Measurements from ENCODE around the gene TSHR. TPM values are rescaled to one million over a fixed set of nuclear protein-coding genes. Genes with fewer than 3 reads are reported as not detected.

The TSHR gene
- total and polyA plus RNA-seq, 2 experiments from 2014 or later: 0.83 TPM; not detected in 1

DNA sequence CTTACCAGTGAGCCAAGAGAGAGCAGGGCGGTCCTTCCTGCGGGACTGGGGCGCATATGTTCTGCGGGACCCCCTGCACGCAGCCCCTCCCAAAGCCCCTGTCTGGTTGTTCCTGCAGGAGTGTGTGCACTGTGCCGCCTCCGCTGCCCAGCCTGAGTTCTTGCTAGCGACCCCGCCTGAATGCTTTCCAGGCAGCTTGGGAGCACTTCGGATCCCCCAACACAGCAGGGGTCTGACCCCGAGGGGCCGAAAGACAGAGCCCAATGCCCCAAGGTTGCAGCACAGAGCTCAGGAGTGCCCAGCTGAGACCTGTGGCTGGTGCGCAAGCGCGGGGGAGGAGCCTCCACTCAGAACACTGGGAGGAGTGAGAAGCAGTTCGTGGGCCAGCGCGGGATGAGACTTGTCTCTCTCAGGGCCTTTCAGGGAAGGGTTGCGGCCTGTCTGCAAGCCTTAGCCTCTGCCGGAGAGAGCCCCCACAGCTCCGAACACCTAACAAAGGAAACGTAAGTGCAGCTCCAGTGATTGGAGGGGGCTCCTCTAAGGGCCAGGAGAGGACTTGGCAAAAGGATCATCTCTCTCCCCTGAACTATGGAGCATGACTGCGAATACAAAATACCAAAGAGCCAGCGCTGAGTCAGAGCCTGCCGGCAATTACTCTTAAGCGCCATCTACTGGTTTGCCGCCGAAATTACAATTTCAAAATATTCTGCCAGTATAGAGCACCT is 214.8 kb downstream of the TSHR start:
- H2AFZ ChIP-seq: peak overlapping the region; percentile 88
- H3K4me2 ChIP-seq: peak overlapping the region; percentile 96
- DNase-seq (ENCODE audit: low spot score): peak; percentile 95
- H3K27me3 ChIP-seq: no peaks in the 10 kb centered on the region
- no peaks in the 10 kb centered on the region for H3K9me2 ChIP-seq (replicated peaks; ENCODE audit: insufficient read depth)
- H3K9me3 ChIP-seq (ENCODE audit: low read depth): no peaks in the 10 kb centered on the region
- H3K36me3 ChIP-seq (replicated peaks; ENCODE audit: insufficient read depth, low read depth): no peaks in the 10 kb centered on the region
- H3K27ac ChIP-seq: peak overlapping the region; percentile 95
- H3K4me1 ChIP-seq (ENCODE audit: insufficient read depth): peaks cover 6% of the 10 kb centered on the region
- TF ChIP-seq, protein P1, sequence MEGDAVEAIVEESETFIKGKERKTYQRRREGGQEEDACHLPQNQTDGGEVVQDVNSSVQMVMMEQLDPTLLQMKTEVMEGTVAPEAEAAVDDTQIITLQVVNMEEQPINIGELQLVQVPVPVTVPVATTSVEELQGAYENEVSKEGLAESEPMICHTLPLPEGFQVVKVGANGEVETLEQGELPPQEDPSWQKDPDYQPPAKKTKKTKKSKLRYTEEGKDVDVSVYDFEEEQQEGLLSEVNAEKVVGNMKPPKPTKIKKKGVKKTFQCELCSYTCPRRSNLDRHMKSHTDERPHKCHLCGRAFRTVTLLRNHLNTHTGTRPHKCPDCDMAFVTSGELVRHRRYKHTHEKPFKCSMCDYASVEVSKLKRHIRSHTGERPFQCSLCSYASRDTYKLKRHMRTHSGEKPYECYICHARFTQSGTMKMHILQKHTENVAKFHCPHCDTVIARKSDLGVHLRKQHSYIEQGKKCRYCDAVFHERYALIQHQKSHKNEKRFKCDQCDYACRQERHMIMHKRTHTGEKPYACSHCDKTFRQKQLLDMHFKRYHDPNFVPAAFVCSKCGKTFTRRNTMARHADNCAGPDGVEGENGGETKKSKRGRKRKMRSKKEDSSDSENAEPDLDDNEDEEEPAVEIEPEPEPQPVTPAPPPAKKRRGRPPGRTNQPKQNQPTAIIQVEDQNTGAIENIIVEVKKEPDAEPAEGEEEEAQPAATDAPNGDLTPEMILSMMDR (IDR thresholded peaks at IDR 0.05; ENCODE audit: poor library complexity): peak; percentile 90
- TF ChIP-seq EZH2 (IDR thresholded peaks at IDR 0.05; ENCODE audit: borderline replicate concordance): no peak
- peak overlapping the region; percentile 38 for H3K4me3 ChIP-seq
- no peaks in the 10 kb centered on the region for H4K20me1 ChIP-seq (ENCODE audit: insufficient read depth, poor library complexity, severe bottlenecking)
- H3K79me2 ChIP-seq: peaks cover 4% of the 10 kb centered on the region
- WGBS (ENCODE audit: low lambda C conversion rate, missing lambda C conversion rate): under 1% methylated on average over 26 of the region's 28 CpGs

DNA sequence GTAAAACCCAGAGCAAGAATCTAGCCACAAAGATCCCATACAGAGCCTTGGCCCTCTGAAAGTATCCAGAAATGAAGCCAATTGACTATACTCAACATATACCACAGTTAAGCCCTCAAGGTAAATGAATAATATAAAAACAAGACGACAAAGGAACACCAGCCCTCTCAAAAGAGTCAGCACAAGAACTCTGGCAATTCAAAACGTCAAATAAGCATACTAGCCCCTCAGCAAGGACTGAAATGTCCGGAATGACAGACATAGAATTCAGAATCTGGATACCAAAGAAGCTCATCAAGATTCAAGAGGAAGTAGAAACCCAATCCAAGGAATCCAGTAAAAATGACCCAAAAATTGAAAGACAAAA is 215.4 kb downstream of the TSHR start:
- Histone ChIP-seq H4K20me1 (ENCODE audit: insufficient read depth, poor library complexity, severe bottlenecking) (no peaks in the 10 kb centered on the region), H3K4me3 (no peak overlapping the region), H3K27ac (peak overlapping the region; percentile 16), H3K36me3 (replicated peaks; ENCODE audit: insufficient read depth, low read depth) (no peaks in the 10 kb centered on the region), H3K9me2 (replicated peaks; ENCODE audit: insufficient read depth) (no peaks in the 10 kb centered on the region), H2AFZ (no peak overlapping the region), H3K9me3 (ENCODE audit: low read depth) (no peaks in the 10 kb centered on the region), H3K27me3 (no peaks in the 10 kb centered on the region), H3K79me2 (peaks cover 4% of the 10 kb centered on the region), H3K4me1 (ENCODE audit: insufficient read depth) (peaks cover 6% of the 10 kb centered on the region), H3K4me2 (peak overlapping the region; percentile 96)
- WGBS (ENCODE audit: low lambda C conversion rate, missing lambda C conversion rate): 44% methylated on average over 3 of the region's 3 CpGs
- no peak for TF ChIP-seq EZH2 (IDR thresholded peaks at IDR 0.05; ENCODE audit: borderline replicate concordance)
- TF ChIP-seq, protein P1 (IDR thresholded peaks at IDR 0.05; ENCODE audit: poor library complexity): no peak
- DNase-seq (ENCODE audit: low spot score): no peak

DNA sequence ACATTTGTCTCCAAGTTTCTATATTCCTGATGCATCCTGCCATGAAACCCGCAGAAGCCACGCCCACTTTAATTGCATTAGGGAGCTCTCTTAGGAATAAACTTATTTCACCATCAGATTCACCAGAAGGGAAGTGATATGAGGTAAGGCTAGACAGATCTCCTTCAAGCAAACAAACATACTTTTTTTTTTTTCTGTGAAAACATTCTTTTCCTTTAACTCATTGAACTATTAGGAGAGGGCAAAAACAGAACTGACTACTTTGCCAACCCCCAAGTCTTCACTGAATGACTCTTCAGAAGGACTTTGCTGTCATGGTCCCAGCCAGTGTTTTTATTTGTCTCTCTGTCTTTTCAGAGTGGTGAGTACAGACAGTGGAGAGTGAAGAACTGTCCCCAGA is 216.9 kb downstream of the TSHR start:
- no peaks in the 10 kb centered on the region for H4K20me1 ChIP-seq (ENCODE audit: insufficient read depth, poor library complexity, severe bottlenecking)

More for the DNA sequence above, 216.9 kb downstream of the TSHR start:
- TF ChIP-seq EZH2phosphoT487 (IDR thresholded peaks at IDR 0.05; ENCODE audit: low read depth, severe bottlenecking, unreplicated experiment): no peak
- TF ChIP-seq EZH2 (IDR thresholded peaks at IDR 0.05; ENCODE audit: borderline replicate concordance): no peak
- TF ChIP-seq, protein P1 (IDR thresholded peaks at IDR 0.05; ENCODE audit: poor library complexity): no peak
- WGBS (ENCODE audit: low lambda C conversion rate, missing lambda C conversion rate): 91% methylated on average over 2 of the region's 2 CpGs
- Histone ChIP-seq H3K9me2 (replicated peaks; ENCODE audit: insufficient read depth) (no peaks in the 10 kb centered on the region), H3K36me3 (replicated peaks; ENCODE audit: insufficient read depth, low read depth) (no peaks in the 10 kb centered on the region), H3K4me2 (no peak overlapping the region), H3K9me3 (ENCODE audit: low read depth) (no peaks in the 10 kb centered on the region), H3K4me3 (no peak overlapping the region), H3K79me2 (peaks cover 4% of the 10 kb centered on the region), H3K4me1 (ENCODE audit: insufficient read depth) (peaks cover 6% of the 10 kb centered on the region), H3K27me3 (no peaks in the 10 kb centered on the region), H3K27ac (no peak overlapping the region), H2AFZ (no peak overlapping the region)
- no peak for DNase-seq (ENCODE audit: low spot score)
